Heart right ventricle (tissue), 16 donors: ENCODE results near the gene CTDP1. TPM values are rescaled to one million over a fixed set of nuclear protein-coding genes. Genes with fewer than 3 reads are reported as not detected.
A peak's percentile ranks its signal among the peaks of the same experiment; 100 is the strongest.

Experiments used
- ATAC-seq, 8 donors: fragments of 200-7000 bp; cut with Tn5 transposase; one replicate each; pipeline ENCODE4 v1.9.1; 2020; ENCODE audit warnings: mild to moderate bottlenecking in 8 of 8, moderate library complexity in 8 of 8, moderate number of reproducible peaks in 1 of 8
- DNase-seq, 2 donors: peaks; one replicate each; pipeline ENCODE4 v3.0.0-alpha.2; 2020
- H3K27ac ChIP-seq, 10 donors: fragments of 200-600 bp; sonication (generic) in 2 of 10; one replicate each; pipeline versions ENCODE4 v1.5.0 to v1.8.0; 2020 to 2022; ENCODE audit warnings: mild to moderate bottlenecking in 3 of 10
- H3K27me3 ChIP-seq, 7 donors: fragments of 200-600 bp; one replicate each; pipeline ENCODE4 v1.8.0; 2021 to 2022; ENCODE audit warnings: mild to moderate bottlenecking in 2 of 7
- H3K36me3 ChIP-seq, 9 donors: fragments of 200-600 bp; sonication (generic) in 1 of 9; one replicate each; pipeline versions ENCODE4 v1.5.0 to v1.8.0; 2020 to 2022; ENCODE audit warnings: mild to moderate bottlenecking in 2 of 9
- H3K4me1 ChIP-seq, 9 donors: fragments of 200-600 bp; sonication (generic) in 1 of 9; one replicate each; pipeline versions ENCODE4 v1.5.0 to v1.8.0; 2020 to 2022; ENCODE audit warnings: mild to moderate bottlenecking in 4 of 9
- H3K4me3 ChIP-seq, 10 donors: fragments of 200-600 bp; sonication (generic) in 2 of 10; one replicate each; pipeline versions ENCODE4 v1.5.0 to v1.8.0; 2020 to 2022; ENCODE audit warnings: mild to moderate bottlenecking in 7 of 10, moderate library complexity in 2 of 10
- H3K9me3 ChIP-seq, 11 donors: fragments of 200-600 bp in 10 of 11; sonication (generic) in 2 of 11; one replicate each; pipeline versions ENCODE4 v1.5.0 to v1.8.0; 2013 to 2022; ENCODE audit warnings: mild to moderate bottlenecking in 2 of 11, control low read depth in 1 of 11, moderate library complexity in 1 of 11
- CTCF ChIP-seq, 9 donors: fragments of 200-600 bp; sonication (generic) in 2 of 9; IDR thresholded peaks; one replicate each; pipeline versions ENCODE4 v1.5.0 to v1.8.0; 2021 to 2022; ENCODE audit warnings: antibody characterized with exemption in 9 of 9, mild to moderate bottlenecking in 5 of 9, moderate library complexity in 1 of 9
- WGBS, 2 donors: extraction: QIAGEN DNeasy Blood & Tissue Kit; methylation state at CpG; one replicate each; pipeline ENCODE4 v1.1.7; 2013; ENCODE audit warnings: inconsistent platforms in 1 of 2; 5-methylcytosine and 5-hydroxymethylcytosine counted together
- intact Hi-C, 10 donors: fragments of 100-400 bp; cut with DNase I; formaldehyde crosslinking; loops; one replicate each; pipeline versions ENCODE4 v1.11.1 to v1.14.2; 2022
- polyA plus RNA-seq, 2 donors: library from polyadenylated mRNA; stranded (reverse); fragments of 200-250 nt; gene quantifications; one replicate each; pipeline ENCODE4 v1.2.3, GENCODE V29; 2013
- total RNA-seq, 10 donors: library from RNA; stranded (reverse); fragmentation: NEBNext Ultra II Directional in 3 of 10; extraction: Animal tissue kit (Norgen Biotek cat#: 25700) in 3 of 10; gene quantifications; one replicate each; pipeline versions ENCODE4 v1.2.1 to v1.2.4, GENCODE V29; 2021 to 2023
- donor health status: Arrhythmogenic right ventricular cardiomyopathy.
- donor health status: ischemic (EF 13 %, LVEDD 7.1; RV severe dilation, severe dysfunction).
- donor health status: healthy with polysubstance abuse.
- donor health status: DM: no; HTN: yes; CAD: no.
- donor health status: DM: no; HTN: no; CAD: no.
- donor health status: ischemic (EF 25% LVEDD 6.9; RV normal size, moderate dysfunction).
- donor health status: ischemic (EF 25% LVEDD 5.7; RV mildly dilated, moderate dysfunction).
- donor health status: healthy.
- donor health status: DM: yes; HTN: yes; CAD: no.
- donor health status: Ischemic cardiomyopathy.
- donor health status: ischemic (EF 35%, LVEDD 5.7; RV mildly dilated, moderate dysfunction).
- donor health status: nonischemic (EF 11% LVEDD 7.7; RV severe dilation, severe dysfunction).
- donor health status: DM: yes; HTN: yes; CAD: no.
- donor health status: PGD.
- donor health status: ischemic (EF 29% LVEDD 5.4; RV normal size, mild dysfunction).
- donor health status: nonischemic (EF 23%, LVEDD 6.1; RV moderate dilation, normal function).

Gene CTDP1
- total and polyA plus RNA-seq, 12 donors = 6.8 to 12.5 (median 9.3) TPM

DNA sequence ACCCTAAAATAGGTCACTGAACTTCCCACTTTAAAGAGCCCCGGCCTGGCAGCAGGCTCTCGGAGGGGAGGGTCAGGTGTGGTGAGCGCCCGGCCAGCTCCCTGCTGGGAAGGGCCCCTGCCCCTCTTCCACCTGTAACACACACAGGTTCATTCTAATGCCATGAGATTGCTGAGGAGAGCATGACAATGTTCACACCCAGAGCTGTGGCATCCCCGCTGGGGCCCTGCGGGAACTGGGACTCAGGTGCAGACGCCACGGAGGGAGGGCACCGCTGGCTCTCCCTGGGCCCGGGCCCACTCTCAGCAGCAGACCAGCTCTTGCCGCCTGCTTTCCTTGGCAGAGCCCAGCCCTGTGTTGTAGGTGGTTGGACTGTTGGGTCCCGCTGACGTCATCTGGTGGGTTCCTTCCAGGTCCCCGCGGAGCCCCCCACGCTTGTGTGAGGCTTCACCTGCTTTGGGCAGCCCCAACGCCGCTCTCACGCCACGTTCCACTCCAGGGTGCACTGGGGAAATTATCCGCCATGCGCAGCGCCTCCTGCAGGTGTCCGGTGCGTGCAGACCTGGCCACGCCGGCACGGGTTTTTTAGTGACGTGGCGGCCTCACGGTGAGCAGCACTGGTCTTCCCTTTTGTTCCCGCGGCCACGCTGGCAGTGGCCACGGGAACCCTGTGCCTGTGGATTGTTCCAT is 67.7 kb downstream of the CTDP1 start:
- Histone ChIP-seq H3K4me3 (no peak overlapping the region), H3K36me3 (peaks cover 0 to 67% (median 9%) of the 10 kb centered on the region in 9 donors), H3K27ac (no peak overlapping the region), H3K4me1 (no peaks in the 10 kb centered on the region), H3K27me3 (no peaks in the 10 kb centered on the region), H3K9me3 (no peaks in the 10 kb centered on the region)
- TF ChIP-seq CTCF (IDR thresholded peaks at IDR 0.05) = no peak
- 96% methylated on average over 35 of the region's 35 CpGs for WGBS, 2 donors
- intact Hi-C loops = no loop called here
- no peak for DNase-seq
- no peak for ATAC-seq

DNA sequence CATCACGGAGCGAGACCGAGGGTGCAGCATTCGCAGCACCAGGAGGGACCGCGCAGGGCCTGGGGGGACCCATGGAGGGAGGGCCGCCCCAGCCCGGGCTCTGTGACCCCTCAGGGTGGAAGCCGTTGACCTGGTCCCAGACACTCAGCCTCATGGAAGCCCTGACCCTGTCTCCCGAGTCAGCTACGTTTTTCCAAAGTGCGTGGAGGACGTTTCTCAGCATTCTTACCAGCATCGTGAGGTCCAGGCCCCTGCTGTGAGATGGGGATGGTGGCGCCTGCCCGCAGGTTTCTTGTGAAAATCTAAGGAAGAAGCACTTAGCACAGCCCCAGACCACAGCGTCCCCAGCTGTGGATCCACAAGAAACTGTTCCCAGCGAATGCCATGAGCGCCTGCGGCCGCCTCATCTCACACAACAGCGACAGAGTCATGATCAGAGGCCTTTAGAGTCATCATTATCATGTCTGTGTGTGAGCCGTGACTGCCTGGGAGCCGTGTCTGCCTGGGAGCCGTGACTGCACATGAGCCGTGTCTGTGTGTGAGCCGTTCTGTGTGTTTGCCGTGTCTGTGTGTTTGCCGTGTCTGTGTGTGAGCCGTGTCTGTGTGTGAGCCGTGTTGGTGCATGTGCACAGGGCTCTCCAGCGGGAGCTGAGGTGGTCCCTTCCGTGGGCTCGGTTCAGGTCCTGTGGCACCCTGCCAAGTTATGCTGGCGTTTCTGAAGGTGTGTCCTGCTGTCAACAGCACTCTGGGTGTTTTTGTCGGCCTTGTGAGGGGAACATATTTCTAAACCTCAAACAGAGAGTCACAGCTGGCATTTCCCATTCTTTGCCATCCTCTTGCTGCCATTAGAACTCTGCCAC is 68.9 kb downstream of the CTDP1 start:
- DNase-seq = no peak
- no peak for ATAC-seq
- TF ChIP-seq CTCF (IDR thresholded peaks at IDR 0.05) = no peak
- no peaks in the 10 kb centered on the region for H3K9me3 ChIP-seq
- H3K36me3 ChIP-seq = peaks cover 0 to 60% (median 13%) of the 10 kb centered on the region in 9 donors
- H3K4me1 ChIP-seq = no peaks in the 10 kb centered on the region
- intact Hi-C loops = no loop called here
- H3K4me3 ChIP-seq = no peak overlapping the region
- 90% methylated on average over 36 of the region's 36 CpGs for whole genome bisulfite sequencing, 2 donors
- H3K27ac ChIP-seq = no peak overlapping the region
- no peaks in the 10 kb centered on the region for H3K27me3 ChIP-seq

DNA sequence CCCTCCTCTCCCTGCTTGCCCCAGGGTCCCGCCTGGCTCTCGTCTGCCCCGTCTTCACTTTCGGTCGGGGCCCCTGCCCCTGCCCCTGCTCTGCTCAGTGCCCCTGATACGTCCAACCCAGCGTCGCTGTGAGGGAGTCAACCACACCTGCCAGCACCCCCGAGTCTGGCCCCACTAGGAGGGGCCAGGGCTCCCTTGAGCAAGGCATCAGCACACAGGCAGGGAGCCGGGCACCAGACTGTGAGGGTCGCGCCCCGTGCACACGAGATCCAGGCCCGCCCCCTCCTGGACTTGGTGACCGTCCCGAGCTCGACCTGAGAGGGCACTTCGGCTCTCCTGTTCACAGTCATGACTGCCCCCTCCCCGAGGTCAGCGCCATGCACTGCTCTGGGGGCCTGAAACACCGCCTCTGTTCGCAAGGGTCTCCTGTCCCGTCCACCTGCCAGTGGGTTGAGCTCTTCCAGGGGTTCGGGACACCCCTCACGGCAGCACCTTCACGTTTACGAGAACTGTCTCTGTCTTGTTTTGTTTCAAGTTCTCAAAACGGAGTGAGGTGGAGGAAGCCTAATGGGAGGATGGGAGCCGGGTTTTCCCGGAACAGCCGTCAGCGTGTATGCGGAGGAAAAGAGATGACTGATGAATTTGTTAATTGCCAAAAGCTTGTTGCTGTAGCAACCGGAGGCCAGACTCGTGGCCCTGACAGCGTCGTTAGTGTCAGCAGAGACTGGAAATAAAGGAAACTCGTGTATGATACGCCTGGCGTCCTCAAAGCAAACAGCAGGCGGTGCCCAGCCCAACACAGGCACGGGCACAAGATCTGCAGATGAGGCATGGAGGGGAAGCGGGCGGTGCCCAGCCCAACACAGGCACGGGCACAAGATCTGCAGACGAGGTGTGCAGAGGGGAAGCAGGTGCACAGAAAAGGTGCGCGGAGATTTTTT is 69.9 kb downstream of the CTDP1 start:
- intact Hi-C loops = no loop called here
- TF ChIP-seq CTCF (IDR thresholded peaks at IDR 0.05) = no peak
- no peak overlapping the region for H3K4me3 ChIP-seq
- H3K9me3 ChIP-seq = no peaks in the 10 kb centered on the region
- no peaks in the 10 kb centered on the region for H3K27me3 ChIP-seq
- no peak overlapping the region for H3K27ac ChIP-seq
- 86 to 87% methylated on average over 49 of the region's 49 CpGs for WGBS, 2 donors
- peaks cover 0 to 60% (median 23%) of the 10 kb centered on the region in 9 donors for H3K36me3 ChIP-seq
- H3K4me1 ChIP-seq = no peaks in the 10 kb centered on the region
- DNase-seq = no peak
- ATAC-seq = peak in 2 of 8 donors; percentile 12 to 46
